SU-DHL-6 (cell line): ENCODE data around the gene NAV2.

ENCODE experiments used
- H2AFZ ChIP-seq: fragments of 200-600 bp; sonication (generic); 2 replicates; pipeline ENCODE4 v1.6.1; 2014; ENCODE audit warnings: low read depth, mild to moderate bottlenecking, moderate library complexity, mixed read lengths, antibody characterized with exemption, low read length; ENCODE audit not compliant: severe bottlenecking
- H3F3A ChIP-seq: fragments of 200-600 bp; shearing (Covaris generic); 2 replicates; pipeline ENCODE4 v1.6.0; 2016; ENCODE audit warnings: antibody characterized with exemption, mild to moderate bottlenecking; ENCODE audit not compliant: insufficient read depth
- H3K27ac ChIP-seq: fragments of 200-600 bp; sonication (generic); 2 replicates; pipeline ENCODE4 v1.5.1; 2016; ENCODE audit warnings: low read depth, mild to moderate bottlenecking, low read length, moderate library complexity, mixed read lengths
- H3K27me3 ChIP-seq: fragments of 200-600 bp; sonication (generic), shearing (Covaris generic); 2 replicates; pipeline ENCODE4 v1.6.0; 2014; ENCODE audit warnings: mild to moderate bottlenecking, low read length
- H3K36me3 ChIP-seq: fragments of 200-600 bp; sonication (generic); 2 replicates; pipeline ENCODE4 v1.6.1; 2014; ENCODE audit warnings: mild to moderate bottlenecking, low read length, mixed read lengths
- H3K4me2 ChIP-seq: fragments of 300-600, 200-600 bp; shearing (Covaris generic), sonication (generic); 2 replicates; pipeline ENCODE4 v1.6.0; 2014; ENCODE audit warnings: low read length, low read depth, mild to moderate bottlenecking; ENCODE audit not compliant: poor library complexity, severe bottlenecking
- H3K4me3 ChIP-seq: fragments of 200-600 bp; sonication (generic); 2 replicates; pipeline ENCODE4 v1.5.1; 2014; ENCODE audit warnings: antibody characterized with exemption, low read length, mild to moderate bottlenecking, mixed read lengths; ENCODE audit not compliant: insufficient read depth, poor library complexity, severe bottlenecking
- H3K79me2 ChIP-seq: fragments of 200-600 bp; sonication (generic); 2 replicates; pipeline ENCODE4 v1.6.1; 2014; ENCODE audit warnings: mild to moderate bottlenecking, low read length, moderate library complexity; ENCODE audit not compliant: insufficient read depth
- H3K9ac ChIP-seq: fragments of 200-600 bp; sonication (generic); 2 replicates; pipeline ENCODE4 v1.7.0; 2014; ENCODE audit warnings: mild to moderate bottlenecking, low read length
- H3K9me2 ChIP-seq: fragments of 200-600 bp; sonication (generic); replicated peaks from 2 replicates; pipeline ENCODE4 v1.6.1; 2014; ENCODE audit warnings: low read length; ENCODE audit not compliant: insufficient read depth
- H3K9me3 ChIP-seq: fragments of 200-600 bp; sonication (generic); 2 replicates; pipeline ENCODE4 v1.6.1; 2014; ENCODE audit warnings: low read length, mixed read lengths; ENCODE audit not compliant: insufficient read depth
- H4K20me1 ChIP-seq: fragments of 200-600 bp; sonication (generic); 2 replicates; pipeline ENCODE4 v1.6.1; 2014; ENCODE audit warnings: low read depth, mild to moderate bottlenecking, antibody characterized with exemption, low read length, moderate library complexity, mixed read lengths
- CTCF ChIP-seq: fragments of 200-600 bp; sonication (generic); IDR thresholded peaks from one replicate; pipeline ENCODE4 v1.5.1; 2017; ENCODE audit warnings: antibody characterized with exemption, mild to moderate bottlenecking, low read length, moderate library complexity; ENCODE audit not compliant: insufficient read depth, poor library complexity, severe bottlenecking
- EZH2phosphoT487 ChIP-seq: fragments of 200-600 bp; sonication (generic), shearing (Covaris generic); conservative IDR thresholded peaks from 2 replicates; pipeline ENCODE4 v1.6.1; 2018; ENCODE audit warnings: mild to moderate bottlenecking, antibody characterized with exemption, low read length, moderate library complexity, mixed read lengths

Gene NAV2

GRCh38 chr11:19672586-19673206, 39.9 kb upstream of the NAV2 start:
- no peak overlapping the region for H3K9ac ChIP-seq
- H3K79me2 ChIP-seq: no peaks in the 10 kb centered on the region
- H3K4me3 ChIP-seq: no peak overlapping the region
- H3K4me2 ChIP-seq: no peak overlapping the region
- H3K9me3 ChIP-seq: no peaks in the 10 kb centered on the region
- no peak overlapping the region for H2AFZ ChIP-seq
- no peaks in the 10 kb centered on the region for H3K9me2 ChIP-seq
- no peak for TF ChIP-seq EZH2phosphoT487
- TF ChIP-seq CTCF: no peak
- no peaks in the 10 kb centered on the region for H3K36me3 ChIP-seq
- no peaks in the 10 kb centered on the region for H3K27me3 ChIP-seq
- H3F3A ChIP-seq: no peaks in the 10 kb centered on the region
- no peaks in the 10 kb centered on the region for H4K20me1 ChIP-seq
- H3K27ac ChIP-seq: no peak overlapping the region

GRCh38 chr11:19673924-19674729, 38.5 kb upstream of the NAV2 start:
- Histone ChIP-seq H3K9ac (no peak overlapping the region), H3K9me2 (no peaks in the 10 kb centered on the region), H3K36me3 (no peaks in the 10 kb centered on the region), H3K27ac (no peak overlapping the region), H3K4me3 (no peak overlapping the region), H2AFZ (no peak overlapping the region), H3K9me3 (no peaks in the 10 kb centered on the region), H3F3A (no peaks in the 10 kb centered on the region), H4K20me1 (no peaks in the 10 kb centered on the region), H3K79me2 (no peaks in the 10 kb centered on the region), H3K4me2 (no peak overlapping the region), H3K27me3 (no peaks in the 10 kb centered on the region)
- TF ChIP-seq EZH2phosphoT487 (no peak), CTCF (no peak)

GRCh38 chr11:19674836-19675235, 37.8 kb upstream of the NAV2 start:
- H3K4me2 ChIP-seq: no peak overlapping the region

More at GRCh38 chr11:19674836-19675235, 37.8 kb upstream of the NAV2 start:
- Histone ChIP-seq H3K79me2 (no peaks in the 10 kb centered on the region), H3K27ac (no peak overlapping the region), H3K9ac (no peak overlapping the region), H3K9me2 (no peaks in the 10 kb centered on the region), H3K9me3 (no peaks in the 10 kb centered on the region), H4K20me1 (no peaks in the 10 kb centered on the region), H3K27me3 (no peaks in the 10 kb centered on the region), H2AFZ (no peak overlapping the region), H3F3A (no peaks in the 10 kb centered on the region), H3K4me3 (no peak overlapping the region), H3K36me3 (no peaks in the 10 kb centered on the region)
- TF ChIP-seq CTCF (no peak), EZH2phosphoT487 (no peak)
